ENCODE measurements around the gene DUSP5. TPM values are rescaled to one million over a fixed set of nuclear protein-coding genes. Genes with fewer than 3 reads are reported as not detected.
A peak's percentile ranks its signal among the peaks of the same experiment; 100 is the strongest.

The DUSP5 gene
- total RNA-seq, 2 donors from 2014 or later, result 6.9 to 33.1 TPM

DNA sequence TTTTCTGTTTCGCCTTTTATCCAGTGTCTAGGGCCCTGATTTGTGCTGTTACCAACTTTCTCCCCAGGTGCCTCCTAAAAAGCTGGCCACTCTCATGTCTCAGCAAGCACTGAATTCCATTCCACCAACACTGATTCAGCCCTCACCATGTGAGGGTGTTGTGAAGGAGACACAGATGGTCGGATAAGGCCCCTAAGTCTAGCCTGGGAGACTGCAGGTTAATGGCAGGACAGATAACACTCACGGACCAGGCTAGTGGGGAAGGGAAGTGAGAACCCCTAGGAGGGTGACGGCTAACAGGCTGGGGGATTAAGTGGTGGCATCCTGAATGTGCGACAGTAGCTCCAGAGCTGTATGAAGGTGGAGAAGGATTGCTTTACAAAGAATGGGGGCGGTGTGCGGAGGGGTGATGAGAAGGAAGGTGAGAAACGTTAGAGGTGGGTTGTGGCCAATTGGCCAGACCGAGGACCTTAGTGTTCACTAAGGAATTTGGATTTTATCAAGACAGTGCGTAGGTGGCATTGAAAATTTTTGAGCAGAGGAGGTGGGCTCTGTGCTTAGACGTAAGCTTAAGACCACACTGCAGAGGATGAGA, 3.8 kb upstream of the DUSP5 start:
- Histone ChIP-seq H3K36me3 (no peaks in the 10 kb centered on the region), H3K27ac (no peak overlapping the region), H3K4me3 (no peak overlapping the region), H3K4me1 (replicated peaks) (no peaks in the 10 kb centered on the region), H3K9me3 (no peaks in the 10 kb centered on the region), H3K27me3 (replicated peaks; ENCODE audit: insufficient read depth) (no peaks in the 10 kb centered on the region)
- WGBS, result 73% methylated on average over 11 of the region's 11 CpGs
- no peak for TF ChIP-seq POLR2A (IDR thresholded peaks at IDR 0.05)
- TF ChIP-seq POLR2AphosphoS5 (IDR thresholded peaks at IDR 0.05), result no peak
- TF ChIP-seq, protein P1, sequence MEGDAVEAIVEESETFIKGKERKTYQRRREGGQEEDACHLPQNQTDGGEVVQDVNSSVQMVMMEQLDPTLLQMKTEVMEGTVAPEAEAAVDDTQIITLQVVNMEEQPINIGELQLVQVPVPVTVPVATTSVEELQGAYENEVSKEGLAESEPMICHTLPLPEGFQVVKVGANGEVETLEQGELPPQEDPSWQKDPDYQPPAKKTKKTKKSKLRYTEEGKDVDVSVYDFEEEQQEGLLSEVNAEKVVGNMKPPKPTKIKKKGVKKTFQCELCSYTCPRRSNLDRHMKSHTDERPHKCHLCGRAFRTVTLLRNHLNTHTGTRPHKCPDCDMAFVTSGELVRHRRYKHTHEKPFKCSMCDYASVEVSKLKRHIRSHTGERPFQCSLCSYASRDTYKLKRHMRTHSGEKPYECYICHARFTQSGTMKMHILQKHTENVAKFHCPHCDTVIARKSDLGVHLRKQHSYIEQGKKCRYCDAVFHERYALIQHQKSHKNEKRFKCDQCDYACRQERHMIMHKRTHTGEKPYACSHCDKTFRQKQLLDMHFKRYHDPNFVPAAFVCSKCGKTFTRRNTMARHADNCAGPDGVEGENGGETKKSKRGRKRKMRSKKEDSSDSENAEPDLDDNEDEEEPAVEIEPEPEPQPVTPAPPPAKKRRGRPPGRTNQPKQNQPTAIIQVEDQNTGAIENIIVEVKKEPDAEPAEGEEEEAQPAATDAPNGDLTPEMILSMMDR (IDR thresholded peaks at IDR 0.05), result no peak
- intact Hi-C loops (cut with DNase I), result no loop called here
- DNase-seq (ENCODE audit: low spot score), result no peak

DNA sequence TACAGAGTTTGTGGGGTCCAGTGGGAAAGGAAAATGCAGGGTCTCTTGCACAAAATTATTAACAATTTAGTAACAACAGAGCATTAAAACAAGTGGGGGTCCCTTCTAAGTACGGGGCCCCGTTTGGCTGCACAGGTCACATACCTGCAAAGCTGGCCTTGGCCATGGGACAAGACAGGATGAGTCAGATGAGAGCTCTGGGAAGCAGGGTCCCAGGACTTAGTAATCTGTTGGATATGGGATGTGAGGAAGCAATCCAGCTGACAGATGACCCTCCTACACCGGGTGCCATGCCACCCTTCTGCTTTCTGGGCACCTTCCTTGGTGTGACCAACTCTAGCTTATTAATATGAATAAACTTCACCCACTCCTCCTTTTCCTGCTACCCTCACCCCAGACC, 3.2 kb upstream of the DUSP5 start:
- no peaks in the 10 kb centered on the region for H3K27me3 ChIP-seq (replicated peaks; ENCODE audit: insufficient read depth)
- H3K36me3 ChIP-seq, result no peaks in the 10 kb centered on the region
- no peak overlapping the region for H3K4me3 ChIP-seq
- 97% methylated on average over 3 of the region's 3 CpGs for WGBS
- TF ChIP-seq POLR2A (IDR thresholded peaks at IDR 0.05), result no peak
- no peaks in the 10 kb centered on the region for H3K4me1 ChIP-seq (replicated peaks)
- H3K27ac ChIP-seq, result no peak overlapping the region
- no peak for DNase-seq (ENCODE audit: low spot score)
- intact Hi-C loops (cut with DNase I), result no loop called here
- H3K9me3 ChIP-seq, result no peaks in the 10 kb centered on the region

DNA sequence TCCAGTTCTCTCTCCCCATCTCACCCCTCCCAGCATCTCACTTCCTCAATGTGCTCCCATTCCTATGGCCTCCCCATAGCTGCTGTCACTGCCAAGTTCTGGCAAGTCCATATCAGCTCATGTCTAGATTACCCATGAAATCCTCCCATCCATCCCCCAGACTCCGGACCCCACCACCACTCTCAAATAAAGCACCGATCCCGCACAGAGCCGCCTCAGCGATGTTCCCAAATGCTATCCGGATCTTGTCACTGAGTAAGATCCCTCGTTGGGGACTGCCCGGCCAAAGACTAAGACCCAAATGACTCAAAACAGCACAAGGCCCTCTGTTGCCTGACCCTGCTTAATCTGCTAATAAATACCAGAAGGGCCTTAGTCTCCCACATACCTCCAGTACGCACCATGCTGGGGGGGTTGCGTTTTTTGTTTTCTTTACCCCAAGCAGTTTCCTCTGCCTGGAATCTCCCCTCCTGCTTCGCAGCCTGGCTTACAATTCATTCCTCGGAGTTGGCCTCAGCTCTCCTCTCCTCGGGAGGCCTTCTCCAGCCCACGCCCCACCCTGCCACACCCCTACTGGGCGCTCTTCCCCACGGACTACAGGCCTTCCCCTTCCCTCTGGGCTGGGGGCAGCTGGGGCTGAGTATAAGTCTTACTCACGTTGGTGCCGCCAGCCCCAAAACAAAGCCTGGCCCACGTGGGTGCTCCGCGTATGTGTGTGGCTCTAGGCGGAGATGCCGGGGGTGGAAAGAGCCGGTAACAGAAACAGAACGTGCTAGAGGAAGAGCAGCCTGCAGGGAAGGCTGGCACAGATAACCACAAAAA, 1.8 kb upstream of the DUSP5 start:
- no peaks in the 10 kb centered on the region for H3K36me3 ChIP-seq
- intact Hi-C loops (cut with DNase I), result loop anchor here (5.0 kb wide), 1 partner anchor 269 kb away; no protein-coding TSS in a partner anchor
- no peaks in the 10 kb centered on the region for H3K4me1 ChIP-seq (replicated peaks)
- no peaks in the 10 kb centered on the region for H3K9me3 ChIP-seq
- H3K4me3 ChIP-seq, result no peak overlapping the region
- 64% methylated on average over 25 of the region's 25 CpGs for WGBS
- H3K27me3 ChIP-seq (replicated peaks; ENCODE audit: insufficient read depth), result no peaks in the 10 kb centered on the region
- TF ChIP-seq, protein P1 (IDR thresholded peaks at IDR 0.05), result no peak
- TF ChIP-seq POLR2AphosphoS5 (IDR thresholded peaks at IDR 0.05) (no peak), POLR2A (IDR thresholded peaks at IDR 0.05) (no peak)
- no peak overlapping the region for H3K27ac ChIP-seq
- no peak for DNase-seq (ENCODE audit: low spot score)

DNA sequence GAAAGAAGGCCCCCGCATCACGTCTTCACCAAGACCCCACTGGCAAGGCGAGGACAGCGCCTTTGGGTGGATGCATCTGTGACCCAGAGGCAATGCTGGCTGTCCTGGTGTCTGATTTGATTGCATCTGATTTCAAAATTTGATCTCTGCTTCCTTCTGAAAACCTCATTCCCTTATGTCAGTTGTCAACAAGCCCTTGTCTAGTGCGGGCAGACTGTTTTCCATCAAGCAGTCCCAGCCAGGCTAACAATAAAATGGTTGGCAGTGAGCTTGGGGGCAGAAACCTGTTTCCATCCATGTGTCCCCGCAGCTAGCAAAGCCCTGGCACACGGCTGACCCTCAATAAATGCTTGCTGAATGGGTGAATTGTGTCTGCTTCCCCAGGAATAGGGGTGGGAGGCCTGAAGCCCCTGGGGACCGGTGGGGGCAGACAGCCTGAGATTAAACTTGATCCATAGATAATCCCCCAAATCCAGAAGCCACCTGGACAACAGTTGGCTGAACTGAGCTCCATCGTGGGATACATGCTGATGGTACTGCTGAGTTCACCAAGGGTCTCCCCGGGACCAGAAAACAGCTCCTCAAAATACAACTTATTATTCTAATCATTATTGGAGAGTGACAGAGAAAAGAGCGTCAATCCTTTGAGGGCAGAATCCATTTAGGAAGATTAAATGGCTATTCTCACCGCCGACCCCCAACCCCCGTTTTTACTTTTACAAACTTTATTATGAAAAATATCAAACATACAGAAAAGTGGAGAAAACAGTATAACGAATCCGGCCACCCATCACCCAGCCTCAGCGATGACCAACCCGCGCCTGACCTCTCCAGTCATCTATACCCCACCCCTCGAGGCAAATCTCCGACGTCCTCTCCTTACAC, 912 bp upstream of the DUSP5 start:
- no peaks in the 10 kb centered on the region for H3K9me3 ChIP-seq
- H3K27me3 ChIP-seq (replicated peaks; ENCODE audit: insufficient read depth), result no peaks in the 10 kb centered on the region
- H3K4me1 ChIP-seq (replicated peaks), result no peaks in the 10 kb centered on the region
- intact Hi-C loops (cut with DNase I), result loop anchor here (5.0 kb wide), 1 partner anchor 269 kb away; no protein-coding TSS in a partner anchor
- WGBS, result 25% methylated on average over 22 of the region's 22 CpGs
- no peak for TF ChIP-seq POLR2A (IDR thresholded peaks at IDR 0.05)
- TF ChIP-seq POLR2AphosphoS5 (IDR thresholded peaks at IDR 0.05), result no peak
- TF ChIP-seq, protein P1 (IDR thresholded peaks at IDR 0.05), result no peak
- H3K36me3 ChIP-seq, result no peaks in the 10 kb centered on the region
- peak overlapping the region; percentile 79 to 86 for H3K27ac ChIP-seq
- no peak for DNase-seq (ENCODE audit: low spot score)
- H3K4me3 ChIP-seq, result peak overlapping the region; percentile 52 to 59
